Endodermal cell (in vitro differentiated cells): ENCODE data around the gene CNTN1. TPM values are rescaled to one million over a fixed set of nuclear protein-coding genes. Genes with fewer than 3 reads are reported as not detected.

Experiments
- DNase-seq: peaks from one replicate; pipeline ENCODE4 v3.0.0-alpha.2; 2017
- H3K27ac ChIP-seq: 2 replicates; pipeline ENCODE4 v1.5.1; 2013; ENCODE audit warnings: mild to moderate bottlenecking, low read depth, low read length, moderate library complexity
- H3K27me3 ChIP-seq: 2 replicates; pipeline ENCODE4 v1.6.1; 2013; ENCODE audit warnings: mild to moderate bottlenecking, low read length, moderate library complexity; ENCODE audit not compliant: insufficient read depth, control insufficient read depth, poor library complexity, severe bottlenecking
- H3K36me3 ChIP-seq: 2 replicates; pipeline ENCODE4 v1.7.0; 2013; ENCODE audit warnings: mild to moderate bottlenecking, low read length, moderate library complexity; ENCODE audit not compliant: control insufficient read depth, insufficient read depth
- H3K4me1 ChIP-seq: one replicate; pipeline ENCODE4 v1.7.0; 2013; ENCODE audit warnings: low read length; ENCODE audit not compliant: control insufficient read depth, insufficient read depth
- H3K4me3 ChIP-seq: 2 replicates; pipeline ENCODE4 v1.5.1; 2013; ENCODE audit warnings: mild to moderate bottlenecking, low read length, moderate library complexity
- H3K9ac ChIP-seq: 2 replicates; pipeline ENCODE4 v1.6.1; 2013; ENCODE audit warnings: mild to moderate bottlenecking, low read length, moderate library complexity; ENCODE audit not compliant: poor library complexity, severe bottlenecking; ENCODE audit errors: extremely low read depth
- H3K9me3 ChIP-seq: 2 replicates; pipeline ENCODE4 v1.6.1; 2013; ENCODE audit warnings: mild to moderate bottlenecking, low read length, moderate library complexity; ENCODE audit not compliant: control insufficient read depth
- H3K27ac Mint-ChIP-seq: 2 replicates; pipeline ENCODE4 v1.8.0; 2020; ENCODE audit warnings: mixed read lengths
- H3K27me3 Mint-ChIP-seq: 2 replicates; pipeline ENCODE4 v1.8.0; 2021; ENCODE audit warnings: mild to moderate bottlenecking, mixed read lengths; ENCODE audit not compliant: insufficient read depth
- H3K36me3 Mint-ChIP-seq: 2 replicates; pipeline ENCODE4 v1.8.0; 2020; ENCODE audit warnings: low read depth, mixed read lengths
- H3K4me1 Mint-ChIP-seq: 2 replicates; pipeline ENCODE4 v1.8.0; 2020; ENCODE audit warnings: mixed read lengths
- H3K4me3 Mint-ChIP-seq: 2 replicates; pipeline ENCODE4 v1.8.0; 2020; ENCODE audit warnings: mild to moderate bottlenecking, moderate library complexity, mixed read lengths
- H3K9me3 Mint-ChIP-seq: 2 replicates; pipeline ENCODE4 v1.8.0; 2020; ENCODE audit warnings: mild to moderate bottlenecking, mixed read lengths
- CTCF ChIP-seq: fragments of 200-600 bp; sonication (generic); conservative IDR thresholded peaks from 2 replicates; pipeline ENCODE4 v1.5.0; 2021; ENCODE audit warnings: antibody characterized with exemption, mild to moderate bottlenecking
- WGBS, 2 experiments: methylation state at CpG; one replicate each; pipeline versions ENCODE4 v1.1.5 to v1.1.7; 2013; ENCODE audit warnings: missing lambda C conversion rate in 2 of 2, mixed read lengths in 1 of 2; ENCODE audit not compliant: insufficient coverage in 1 of 2, insufficient read length in 1 of 2; 5-methylcytosine and 5-hydroxymethylcytosine counted together
- total RNA-seq, 2 donors: library from RNA; stranded (reverse); fragmentation: NEBNext Ultra II Directional in 1 of 2; extraction: Animal tissue kit (Norgen Biotek cat#: 25700) in 1 of 2; gene quantifications; 2 replicates in 1 of 2; 3 replicates in 1 of 2; pipeline ENCODE4 v1.2.1, GENCODE V29; 2021

Gene CNTN1
- total RNA-seq, 2 donors from 2014 or later: 8.4 to 8.6 TPM

GRCh38 chr12:40801082-40801481 lies 108.8 kb downstream of the CNTN1 start:
- Histone ChIP-seq H3K27ac (no peak overlapping the region), H3K36me3 (no peaks in the 10 kb centered on the region), H3K9ac (no peak overlapping the region), H3K4me3 (no peak overlapping the region), H3K9me3 (no peaks in the 10 kb centered on the region), H3K27me3 (no peaks in the 10 kb centered on the region), H3K4me1 (no peaks in the 10 kb centered on the region)
- no peak for DNase-seq
- TF ChIP-seq CTCF: no peak
- Mint-ChIP-seq H3K4me3 (no peak overlapping the region), H3K9me3 (no peaks in the 10 kb centered on the region), H3K27me3 (no peaks in the 10 kb centered on the region), H3K4me1 (peaks cover 3% of the 10 kb centered on the region), H3K36me3 (no peaks in the 10 kb centered on the region), H3K27ac (no peak overlapping the region)
- 96 to 100% methylated on average over 1 to 2 of the region's 2 CpGs for WGBS, 2 experiments

GRCh38 chr12:40801861-40802260 lies 109.6 kb downstream of the CNTN1 start:
- 92 to 93% methylated on average over 2 of the region's 2 CpGs for WGBS, 2 experiments
- DNase-seq: no peak

GRCh38 chr12:40802656-40803055 lies 110.4 kb downstream of the CNTN1 start:
- Mint-ChIP-seq H3K9me3 (no peaks in the 10 kb centered on the region), H3K27me3 (no peaks in the 10 kb centered on the region), H3K4me1 (peaks cover 6% of the 10 kb centered on the region), H3K36me3 (no peaks in the 10 kb centered on the region), H3K27ac (no peak overlapping the region), H3K4me3 (no peak overlapping the region)
- Histone ChIP-seq H3K9ac (no peak overlapping the region), H3K4me1 (no peaks in the 10 kb centered on the region), H3K27me3 (no peaks in the 10 kb centered on the region), H3K36me3 (no peaks in the 10 kb centered on the region), H3K9me3 (no peaks in the 10 kb centered on the region), H3K4me3 (no peak overlapping the region), H3K27ac (no peak overlapping the region)
- no peak for DNase-seq
- no peak for TF ChIP-seq CTCF
- 88 to 92% methylated on average over 1 of the region's 1 CpG for WGBS, 2 experiments

More at GRCh38 chr12:40801861-40802260, 109.6 kb downstream of the CNTN1 start:
- H3K4me3 Mint-ChIP-seq: no peak overlapping the region
- H3K27me3 Mint-ChIP-seq: no peaks in the 10 kb centered on the region
- H3K4me3 ChIP-seq: no peak overlapping the region
- H3K4me1 ChIP-seq: no peaks in the 10 kb centered on the region
- no peak overlapping the region for H3K27ac ChIP-seq
- TF ChIP-seq CTCF: no peak
- no peaks in the 10 kb centered on the region for H3K36me3 Mint-ChIP-seq
- no peaks in the 10 kb centered on the region for H3K9me3 ChIP-seq
- H3K36me3 ChIP-seq: no peaks in the 10 kb centered on the region
- no peak overlapping the region for H3K9ac ChIP-seq
- peaks cover 6% of the 10 kb centered on the region for H3K4me1 Mint-ChIP-seq
- no peaks in the 10 kb centered on the region for H3K27me3 ChIP-seq
- no peaks in the 10 kb centered on the region for H3K9me3 Mint-ChIP-seq
- no peak overlapping the region for H3K27ac Mint-ChIP-seq
